HG03521 (cell line): Measurements from ENCODE around the gene ROBO1.
"Not testable (repeated sequence)": the region's sequence is repeated elsewhere in the genome, so short reads cannot be mapped to it uniquely, and the experiment has no call there.

Experiments used
- ATAC-seq: cut with Tn5 transposase; IDR thresholded peaks from one replicate; pipeline ENCODE4 v1.9.1; 2021; ENCODE audit warnings: mild to moderate bottlenecking, moderate library complexity; ENCODE audit not compliant: unreplicated experiment

The ROBO1 gene

GRCh38 chr3:79178471-79179180 lies 589.2 kb downstream of the ROBO1 start:
- ATAC-seq, result no peak

GRCh38 chr3:79175870-79176269 lies 591.9 kb downstream of the ROBO1 start:
- ATAC-seq, result no peak

GRCh38 chr3:79173259-79173658 lies 594.5 kb downstream of the ROBO1 start:
- not testable (repeated sequence) for ATAC-seq

- ATAC-seq, result no peak
These were observed 595.6 kb downstream of the ROBO1 start for GRCh38 chr3:79172241-79172640.

GRCh38 chr3:79170021-79170420 lies 597.8 kb downstream of the ROBO1 start:
- no peak for ATAC-seq

- no peak for ATAC-seq
These were observed 600.0 kb downstream of the ROBO1 start for GRCh38 chr3:79167651-79168416.

GRCh38 chr3:79162653-79163052 lies 605.1 kb downstream of the ROBO1 start:
- no peak for ATAC-seq

- no peak for ATAC-seq
These were observed 605.9 kb downstream of the ROBO1 start for GRCh38 chr3:79161941-79162340.

- no peak for ATAC-seq
These were observed 607.4 kb downstream of the ROBO1 start for GRCh38 chr3:79160421-79160820.

GRCh38 chr3:79159736-79160135 lies 608.1 kb downstream of the ROBO1 start:
- no peak for ATAC-seq

GRCh38 chr3:79157191-79157590 lies 610.6 kb downstream of the ROBO1 start:
- no peak for ATAC-seq

- no peak for ATAC-seq
These were observed 612.9 kb downstream of the ROBO1 start for GRCh38 chr3:79154865-79155264.

- no peak for ATAC-seq
These were observed 619.0 kb downstream of the ROBO1 start for GRCh38 chr3:79148786-79149185.

- ATAC-seq, result no peak
These were observed 621.8 kb downstream of the ROBO1 start for GRCh38 chr3:79146024-79146423.

- ATAC-seq, result no peak
These were observed 627.1 kb downstream of the ROBO1 start for GRCh38 chr3:79140708-79141107.

GRCh38 chr3:79139395-79140068 lies 628.3 kb downstream of the ROBO1 start:
- no peak for ATAC-seq

GRCh38 chr3:79125313-79125984 lies 642.3 kb downstream of the ROBO1 start:
- no peak for ATAC-seq

- no peak for ATAC-seq
These were observed 652.3 kb downstream of the ROBO1 start for GRCh38 chr3:79115458-79115857.

GRCh38 chr3:79113876-79114275 lies 653.9 kb downstream of the ROBO1 start:
- no peak for ATAC-seq

GRCh38 chr3:79111375-79112052 lies 656.3 kb downstream of the ROBO1 start:
- ATAC-seq, result no peak

- ATAC-seq, result no peak
These were observed 658.0 kb downstream of the ROBO1 start for GRCh38 chr3:79109754-79110153.
